Kidney epithelial cell (primary cell): Measurements from ENCODE around the gene EMD. TPM values are rescaled to one million over a fixed set of nuclear protein-coding genes. Genes with fewer than 3 reads are reported as not detected.

Experiments used
- DNase-seq: peaks from one replicate; pipeline ENCODE4 v3.0.0-alpha.2; 2010; ENCODE audit warnings: low read depth
- H3K27me3 ChIP-seq: 2 replicates; pipeline ENCODE4 v1.6.0; 2011; ENCODE audit warnings: low read length; ENCODE audit not compliant: control insufficient read depth, insufficient read depth
- H3K36me3 ChIP-seq: 2 replicates; pipeline ENCODE4 v1.5.1; 2011; ENCODE audit warnings: low read length; ENCODE audit not compliant: control insufficient read depth, insufficient read depth
- H3K4me3 ChIP-seq: 2 replicates; pipeline ENCODE4 v1.5.1; 2011; ENCODE audit warnings: low read depth, mild to moderate bottlenecking, control low read depth, low read length
- total RNA-seq: library from RNA; depleted of rRNA; stranded (reverse); fragments of >200 nt; gene quantifications from 2 replicates; pipeline ENCODE4 v1.2.3, GENCODE V29; 2015
- TF ChIP-seq, protein P1 (sequence below): IDR thresholded peaks from 2 replicates; pipeline ENCODE4 v1.5.1; 2011; ENCODE audit warnings: mild to moderate bottlenecking, moderate library complexity, low read length, control low read depth, inconsistent platforms; ENCODE audit not compliant: insufficient read depth, poor library complexity, severe bottlenecking

EMD gene
- total RNA-seq, 1 donor from 2014 or later = 56.2 TPM

DNA sequence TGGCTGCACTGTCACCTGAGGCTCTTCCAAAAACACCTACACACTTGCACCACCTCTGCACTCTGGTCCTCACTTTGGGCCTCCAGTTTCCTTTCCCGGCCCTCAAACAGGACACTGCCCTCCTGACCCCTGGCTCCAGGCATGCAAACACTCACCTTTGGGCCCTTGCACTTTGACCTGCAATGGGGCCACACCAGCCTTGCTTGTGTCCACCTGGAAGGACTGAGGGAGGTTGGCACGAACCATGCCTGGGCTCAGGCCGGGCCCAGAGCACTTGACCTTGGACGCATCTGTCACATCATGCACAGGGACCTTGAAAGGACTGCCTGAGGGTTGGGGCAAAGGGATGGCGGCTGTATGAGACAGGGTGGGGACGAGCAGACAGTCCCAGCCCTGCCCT is 20.3 kb upstream of the EMD start:
- Histone ChIP-seq H3K36me3 (peaks cover 2% of the 10 kb centered on the region), H3K27me3 (no peaks in the 10 kb centered on the region), H3K4me3 (no peak overlapping the region)
- TF ChIP-seq, protein P1, sequence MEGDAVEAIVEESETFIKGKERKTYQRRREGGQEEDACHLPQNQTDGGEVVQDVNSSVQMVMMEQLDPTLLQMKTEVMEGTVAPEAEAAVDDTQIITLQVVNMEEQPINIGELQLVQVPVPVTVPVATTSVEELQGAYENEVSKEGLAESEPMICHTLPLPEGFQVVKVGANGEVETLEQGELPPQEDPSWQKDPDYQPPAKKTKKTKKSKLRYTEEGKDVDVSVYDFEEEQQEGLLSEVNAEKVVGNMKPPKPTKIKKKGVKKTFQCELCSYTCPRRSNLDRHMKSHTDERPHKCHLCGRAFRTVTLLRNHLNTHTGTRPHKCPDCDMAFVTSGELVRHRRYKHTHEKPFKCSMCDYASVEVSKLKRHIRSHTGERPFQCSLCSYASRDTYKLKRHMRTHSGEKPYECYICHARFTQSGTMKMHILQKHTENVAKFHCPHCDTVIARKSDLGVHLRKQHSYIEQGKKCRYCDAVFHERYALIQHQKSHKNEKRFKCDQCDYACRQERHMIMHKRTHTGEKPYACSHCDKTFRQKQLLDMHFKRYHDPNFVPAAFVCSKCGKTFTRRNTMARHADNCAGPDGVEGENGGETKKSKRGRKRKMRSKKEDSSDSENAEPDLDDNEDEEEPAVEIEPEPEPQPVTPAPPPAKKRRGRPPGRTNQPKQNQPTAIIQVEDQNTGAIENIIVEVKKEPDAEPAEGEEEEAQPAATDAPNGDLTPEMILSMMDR = no peak
- no peak for DNase-seq

DNA sequence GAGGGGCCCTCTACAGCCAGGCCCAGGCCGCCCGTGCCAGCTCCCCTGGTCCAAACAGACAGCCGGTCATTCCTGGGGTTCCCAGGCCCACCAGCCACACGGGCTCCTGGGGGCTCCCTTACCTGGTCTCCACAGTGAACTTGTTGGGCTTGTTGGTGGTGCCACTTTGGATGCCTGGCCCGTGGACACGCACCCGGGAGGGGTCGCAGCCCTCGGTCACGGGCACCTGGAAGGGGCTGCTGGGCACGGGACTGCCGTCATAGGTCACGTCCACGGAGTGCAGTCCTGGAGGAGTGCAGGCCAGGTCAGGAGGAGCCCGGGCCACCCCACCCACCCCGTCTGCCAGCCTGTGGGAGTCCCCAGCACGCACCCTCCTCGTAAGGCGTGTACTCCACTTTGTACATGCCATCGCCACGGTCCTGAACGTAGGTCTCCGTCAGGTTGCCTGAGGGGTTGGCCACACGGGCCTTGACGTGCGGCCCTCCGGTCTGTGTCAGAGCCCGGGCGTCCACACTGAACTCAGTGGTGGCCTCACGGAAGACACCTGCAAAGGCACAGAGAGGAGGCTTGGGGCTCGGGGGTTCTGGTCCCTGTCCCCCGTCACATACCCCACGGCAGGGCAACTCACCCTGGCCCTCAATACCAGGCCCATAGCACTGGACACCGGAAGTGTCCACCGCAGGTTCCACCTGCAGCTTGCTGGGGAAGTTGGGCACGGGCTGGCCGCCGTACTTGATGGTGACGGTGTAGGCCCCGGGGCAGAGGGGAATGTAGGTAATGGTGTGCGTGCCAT is 19.5 kb upstream of the EMD start:
- H3K36me3 ChIP-seq = peaks cover 5% of the 10 kb centered on the region

DNA sequence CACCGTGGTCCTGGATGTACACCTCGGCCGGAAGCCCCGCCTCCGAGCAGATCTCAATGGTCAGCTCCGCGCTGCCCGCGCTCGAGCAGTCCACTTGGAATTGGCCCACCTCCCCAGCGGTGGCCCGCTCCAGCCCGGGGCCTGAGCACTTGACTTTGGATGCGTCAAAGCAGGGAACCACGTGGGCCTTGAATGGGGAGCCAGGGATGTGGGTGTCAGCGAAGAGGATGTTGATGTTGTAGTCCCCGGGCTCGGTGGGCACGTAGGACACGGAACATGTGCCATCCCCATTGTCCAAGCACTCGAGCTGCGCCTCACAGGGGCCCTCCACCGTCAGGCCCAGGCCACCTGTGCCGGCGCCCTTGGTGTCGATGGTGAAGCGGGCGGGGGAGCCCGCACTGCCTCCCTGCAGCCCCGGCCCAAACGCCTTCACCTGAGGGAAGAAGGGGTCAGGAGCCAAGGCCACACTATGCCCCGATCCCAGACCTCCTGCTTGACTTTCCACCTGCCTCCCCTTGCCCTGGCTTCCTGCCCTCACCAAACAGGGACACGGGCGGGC is 18.9 kb upstream of the EMD start:
- Histone ChIP-seq H3K4me3 (no peak overlapping the region), H3K27me3 (no peaks in the 10 kb centered on the region), H3K36me3 (peaks cover 5% of the 10 kb centered on the region)
- no peak for DNase-seq
- TF ChIP-seq, protein P1 = no peak

More for the DNA sequence above, 19.5 kb upstream of the EMD start:
- TF ChIP-seq, protein P1 = no peak
- no peak for DNase-seq
- Histone ChIP-seq H3K27me3 (no peaks in the 10 kb centered on the region), H3K4me3 (no peak overlapping the region)

DNA sequence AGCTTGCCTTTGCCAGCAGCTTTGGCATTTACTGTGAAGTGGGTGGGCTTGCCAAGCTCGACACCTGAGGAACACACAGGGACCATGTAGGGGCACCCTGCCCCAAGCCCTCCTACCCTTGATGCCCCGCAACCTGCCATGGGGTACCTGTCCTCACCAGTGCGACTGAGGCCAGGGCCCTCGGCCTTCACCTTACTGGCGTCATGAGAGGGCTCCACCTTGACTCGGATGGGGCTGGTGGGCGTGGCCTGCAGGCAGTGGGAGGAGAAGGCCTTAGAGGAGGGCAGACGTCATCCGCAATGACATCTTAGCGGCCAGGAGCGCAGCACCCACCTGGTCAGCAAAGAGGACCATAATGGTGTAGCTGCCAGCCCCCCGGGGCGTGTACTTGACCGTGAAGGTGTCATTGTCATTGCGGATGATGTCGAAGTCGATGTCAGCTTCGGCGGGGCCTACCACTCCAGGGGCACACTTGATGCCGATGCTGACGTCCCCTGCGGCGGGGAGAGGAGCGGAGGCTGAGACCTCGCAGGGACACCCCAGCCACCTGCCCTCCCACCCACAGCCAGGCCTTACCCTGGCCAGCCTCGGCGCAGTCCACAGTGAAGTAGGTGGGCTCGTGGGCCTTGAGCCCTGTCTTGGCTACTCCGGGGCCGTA is 16.9 kb upstream of the EMD start:
- DNase-seq = no peak

DNA sequence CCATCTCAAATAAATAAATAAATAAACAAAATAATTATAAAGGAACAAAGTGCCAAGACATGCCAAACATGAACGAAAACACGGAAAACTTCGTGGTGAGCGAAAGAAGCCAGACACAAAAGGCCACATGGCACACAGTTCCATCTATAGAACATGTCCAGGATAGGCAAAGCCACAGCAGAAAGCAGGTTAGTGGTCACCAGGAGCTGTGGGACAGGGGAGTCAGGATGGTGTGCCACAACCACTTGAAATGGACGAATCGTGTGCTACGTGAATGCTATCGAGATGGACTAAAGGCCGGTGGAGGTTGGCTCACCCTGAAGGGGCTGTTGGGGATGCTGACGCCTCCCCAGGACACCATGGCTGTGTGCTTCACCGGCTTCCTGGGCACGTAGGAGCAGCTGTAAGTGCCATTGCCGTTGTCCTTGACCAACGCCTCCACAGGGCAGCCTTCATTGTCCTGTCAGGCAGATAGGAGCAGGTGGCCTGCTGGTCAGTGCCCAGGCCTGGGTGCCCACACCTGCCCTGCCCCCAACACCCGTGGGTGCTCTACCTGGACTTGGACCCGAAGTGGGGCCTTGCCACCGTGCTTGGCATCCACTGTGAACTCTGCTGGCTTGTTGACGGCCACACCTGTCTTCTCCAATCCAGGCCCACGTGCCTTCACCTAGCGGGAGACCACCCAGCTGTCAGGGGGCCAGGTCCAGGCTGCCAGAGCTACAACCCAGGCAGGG is 15.2 kb upstream of the EMD start:
- Histone ChIP-seq H3K36me3 (peaks cover 6% of the 10 kb centered on the region), H3K4me3 (no peak overlapping the region), H3K27me3 (no peaks in the 10 kb centered on the region)
- DNase-seq = no peak
- TF ChIP-seq, protein P1 = no peak

More for the DNA sequence above, 16.9 kb upstream of the EMD start:
- Histone ChIP-seq H3K36me3 (peaks cover 6% of the 10 kb centered on the region), H3K27me3 (no peaks in the 10 kb centered on the region), H3K4me3 (no peak overlapping the region)
- TF ChIP-seq, protein P1 = no peak
